Measurements from ENCODE around the gene AHI1. TPM values are rescaled to one million over a fixed set of nuclear protein-coding genes. Genes with fewer than 3 reads are reported as not detected.
A peak's percentile ranks its signal among the peaks of the same experiment; 100 is the strongest.

Gene AHI1
- total RNA-seq, 1 experiment from 2014 or later: 8.9 TPM

DNA sequence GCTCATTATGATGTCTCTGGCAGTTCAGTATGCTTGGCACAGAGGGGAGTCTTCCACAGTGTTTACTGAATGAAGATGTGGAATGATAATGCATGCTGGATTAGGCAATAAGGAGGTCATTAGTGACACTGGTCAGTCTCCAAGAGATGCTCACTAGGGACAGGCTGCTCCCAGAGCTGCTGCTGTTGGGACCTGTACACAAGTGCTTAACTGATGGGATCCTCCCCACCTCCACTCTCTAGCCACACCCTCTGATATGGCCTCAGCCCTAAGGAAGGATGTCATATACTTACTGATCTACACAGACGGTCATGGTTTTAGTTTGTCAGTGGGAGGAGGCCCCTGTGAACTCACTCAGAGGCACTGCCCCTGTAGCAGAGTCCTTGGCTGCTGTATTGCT, 243.1 kb downstream of the AHI1 start:
- POLR2A ChIA-PET (ENCODE audit: unreplicated experiment): no interaction called here
- H3K9me2 ChIP-seq (replicated peaks; ENCODE audit: low read length): no peaks in the 10 kb centered on the region
- ATAC-seq (no peak), DNase-seq (no peak)
- H3K27ac ChIP-seq (ENCODE audit: low read length): no peak overlapping the region
- H3K9ac ChIP-seq (ENCODE audit: low read length): no peak overlapping the region
- no peaks in the 10 kb centered on the region for H3K79me2 ChIP-seq (ENCODE audit: low read length)
- CTCF ChIA-PET: no interaction called here
- H2AFZ ChIP-seq (ENCODE audit: low read length): no peak overlapping the region
- H3F3A ChIP-seq (ENCODE audit: low read length, unreplicated experiment): no peaks in the 10 kb centered on the region
- no peaks in the 10 kb centered on the region for H3K36me3 ChIP-seq (ENCODE audit: low read depth, low read length)
- no TSS peak for BruUV-seq (replicated peaks)
- H3K4me1 ChIP-seq (ENCODE audit: insufficient read depth, low read length): peaks cover 23% of the 10 kb centered on the region; the same call in 1 of the 2 replicates
- no peaks in the 10 kb centered on the region for H3K27me3 ChIP-seq (ENCODE audit: low read length)
- no peak overlapping the region for H3K4me3 ChIP-seq (ENCODE audit: low read length)
- intact Hi-C loops (cut with micrococcal nuclease): no loop called here
- TF ChIP-seq EZH2phosphoT487 (IDR thresholded peaks at IDR 0.05; ENCODE audit: borderline replicate concordance, low read length) (no peak), EZH2 (IDR thresholded peaks at IDR 0.05; ENCODE audit: low read length, unreplicated experiment) (no peak)
- TF ChIP-seq, protein P1, sequence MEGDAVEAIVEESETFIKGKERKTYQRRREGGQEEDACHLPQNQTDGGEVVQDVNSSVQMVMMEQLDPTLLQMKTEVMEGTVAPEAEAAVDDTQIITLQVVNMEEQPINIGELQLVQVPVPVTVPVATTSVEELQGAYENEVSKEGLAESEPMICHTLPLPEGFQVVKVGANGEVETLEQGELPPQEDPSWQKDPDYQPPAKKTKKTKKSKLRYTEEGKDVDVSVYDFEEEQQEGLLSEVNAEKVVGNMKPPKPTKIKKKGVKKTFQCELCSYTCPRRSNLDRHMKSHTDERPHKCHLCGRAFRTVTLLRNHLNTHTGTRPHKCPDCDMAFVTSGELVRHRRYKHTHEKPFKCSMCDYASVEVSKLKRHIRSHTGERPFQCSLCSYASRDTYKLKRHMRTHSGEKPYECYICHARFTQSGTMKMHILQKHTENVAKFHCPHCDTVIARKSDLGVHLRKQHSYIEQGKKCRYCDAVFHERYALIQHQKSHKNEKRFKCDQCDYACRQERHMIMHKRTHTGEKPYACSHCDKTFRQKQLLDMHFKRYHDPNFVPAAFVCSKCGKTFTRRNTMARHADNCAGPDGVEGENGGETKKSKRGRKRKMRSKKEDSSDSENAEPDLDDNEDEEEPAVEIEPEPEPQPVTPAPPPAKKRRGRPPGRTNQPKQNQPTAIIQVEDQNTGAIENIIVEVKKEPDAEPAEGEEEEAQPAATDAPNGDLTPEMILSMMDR (conservative IDR thresholded peaks at IDR 0.05; ENCODE audit: low read depth, low read length): no peak
- no peaks in the 10 kb centered on the region for H3K9me3 ChIP-seq (ENCODE audit: low read length)
- H3K4me2 ChIP-seq (ENCODE audit: low read length): no peak overlapping the region
- H4K20me1 ChIP-seq (ENCODE audit: low read length): no peaks in the 10 kb centered on the region

DNA sequence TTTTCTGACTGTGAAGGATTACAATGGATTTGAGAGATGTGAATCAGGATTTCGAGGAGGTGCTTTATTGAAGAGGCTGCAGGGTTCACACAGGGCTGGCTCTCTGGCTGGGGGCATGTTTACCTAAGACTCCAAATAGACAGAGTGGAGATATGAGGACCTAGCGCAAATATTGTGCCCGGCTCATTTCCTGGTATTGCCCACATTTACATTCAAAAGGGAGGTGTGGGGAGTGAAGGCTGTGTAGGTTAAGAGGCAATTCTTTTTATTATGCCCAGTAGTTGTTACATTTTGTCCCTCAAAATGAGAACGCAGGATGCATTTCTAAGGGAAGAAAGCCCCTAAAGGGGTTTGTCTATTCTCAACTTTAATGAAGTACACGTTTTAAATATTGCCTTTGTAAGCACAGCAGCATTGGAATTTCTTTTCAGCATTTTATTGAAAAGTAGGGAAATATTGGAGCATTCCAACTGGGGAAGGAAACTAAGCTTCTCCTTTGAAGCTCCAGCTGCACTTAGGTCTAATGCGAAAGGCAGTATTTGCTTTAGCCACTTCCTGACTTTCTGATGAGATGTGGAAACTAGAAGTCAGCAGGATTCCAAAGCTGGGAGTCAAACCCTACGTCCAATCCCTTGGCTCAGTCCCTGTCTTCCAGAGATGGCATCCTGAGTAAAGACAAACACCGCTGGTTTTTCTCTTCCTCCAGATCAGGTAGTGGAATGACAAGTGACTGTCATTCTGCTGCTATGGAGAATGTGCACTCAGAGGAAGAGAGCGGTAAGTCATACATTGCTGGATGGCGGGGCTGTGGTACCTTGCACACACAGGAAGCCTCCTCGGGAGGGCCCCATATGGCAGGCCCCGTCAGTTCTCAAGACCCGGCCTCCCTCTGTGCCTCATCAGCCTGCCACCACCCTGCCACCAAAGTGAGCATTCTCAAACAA, 245.8 kb downstream of the AHI1 start:
- Histone ChIP-seq H3K27ac (ENCODE audit: low read length) (0 out of 2 replicates have a peak overlapping the region, but pooled peaks have one; percentile 16), H3K27me3 (ENCODE audit: low read length) (no peaks in the 10 kb centered on the region), H3F3A (ENCODE audit: low read length, unreplicated experiment) (no peaks in the 10 kb centered on the region), H2AFZ (ENCODE audit: low read length) (no peak overlapping the region), H3K4me2 (ENCODE audit: low read length) (no peak overlapping the region), H3K4me1 (ENCODE audit: insufficient read depth, low read length) (peaks cover 15% of the 10 kb centered on the region; the same call in 1 of the 2 replicates), H3K79me2 (ENCODE audit: low read length) (no peaks in the 10 kb centered on the region), H3K9me3 (ENCODE audit: low read length) (no peaks in the 10 kb centered on the region), H3K36me3 (ENCODE audit: low read depth, low read length) (no peaks in the 10 kb centered on the region), H3K4me3 (ENCODE audit: low read length) (no peak overlapping the region), H4K20me1 (ENCODE audit: low read length) (no peaks in the 10 kb centered on the region), H3K9ac (ENCODE audit: low read length) (no peak overlapping the region), H3K9me2 (replicated peaks; ENCODE audit: low read length) (no peaks in the 10 kb centered on the region)
- intact Hi-C loops (cut with micrococcal nuclease): no loop called here
- ChIA-PET POLR2A (ENCODE audit: unreplicated experiment) (no interaction called here), CTCF (no interaction called here)
- peak; percentile 54 for DNase-seq
- ATAC-seq: no peak; the same call in 1 of the 2 replicates
- TF ChIP-seq EZH2 (IDR thresholded peaks at IDR 0.05; ENCODE audit: low read length, unreplicated experiment) (no peak), EZH2phosphoT487 (IDR thresholded peaks at IDR 0.05; ENCODE audit: borderline replicate concordance, low read length) (no peak)
- TF ChIP-seq, protein P1 (conservative IDR thresholded peaks at IDR 0.05; ENCODE audit: low read depth, low read length): no peak
- no TSS peak for BruUV-seq (replicated peaks)

Measured in PC-3 (cell line).